ENCODE data around the gene XPO5.

DNA sequence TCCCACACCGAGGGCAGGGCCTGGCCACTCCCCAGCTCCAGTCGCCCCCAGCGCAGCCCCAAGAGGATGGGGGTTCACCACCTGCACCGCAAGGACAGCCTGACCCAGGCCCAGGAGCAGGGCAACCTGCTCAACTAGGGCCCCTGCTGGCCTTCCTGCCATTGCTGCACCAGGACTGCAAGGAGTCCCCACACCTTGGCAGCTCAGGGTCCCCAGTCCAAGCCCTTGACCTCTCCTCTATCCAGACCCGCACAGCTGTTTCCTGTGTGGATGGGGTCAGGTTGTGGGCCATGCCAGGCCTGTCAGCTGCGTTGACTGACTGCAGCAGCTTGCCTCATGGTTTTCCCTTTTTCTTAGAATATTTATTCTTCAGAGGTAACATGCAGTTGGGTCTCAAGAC, 70.1 kb downstream of the XPO5 start:
- no peak for TF ChIP-seq CREB1 (CRISPR knock-in tag; IDR thresholded peaks at IDR 0.05; ENCODE audit: low read depth)
- TF ChIP-seq, protein P1, sequence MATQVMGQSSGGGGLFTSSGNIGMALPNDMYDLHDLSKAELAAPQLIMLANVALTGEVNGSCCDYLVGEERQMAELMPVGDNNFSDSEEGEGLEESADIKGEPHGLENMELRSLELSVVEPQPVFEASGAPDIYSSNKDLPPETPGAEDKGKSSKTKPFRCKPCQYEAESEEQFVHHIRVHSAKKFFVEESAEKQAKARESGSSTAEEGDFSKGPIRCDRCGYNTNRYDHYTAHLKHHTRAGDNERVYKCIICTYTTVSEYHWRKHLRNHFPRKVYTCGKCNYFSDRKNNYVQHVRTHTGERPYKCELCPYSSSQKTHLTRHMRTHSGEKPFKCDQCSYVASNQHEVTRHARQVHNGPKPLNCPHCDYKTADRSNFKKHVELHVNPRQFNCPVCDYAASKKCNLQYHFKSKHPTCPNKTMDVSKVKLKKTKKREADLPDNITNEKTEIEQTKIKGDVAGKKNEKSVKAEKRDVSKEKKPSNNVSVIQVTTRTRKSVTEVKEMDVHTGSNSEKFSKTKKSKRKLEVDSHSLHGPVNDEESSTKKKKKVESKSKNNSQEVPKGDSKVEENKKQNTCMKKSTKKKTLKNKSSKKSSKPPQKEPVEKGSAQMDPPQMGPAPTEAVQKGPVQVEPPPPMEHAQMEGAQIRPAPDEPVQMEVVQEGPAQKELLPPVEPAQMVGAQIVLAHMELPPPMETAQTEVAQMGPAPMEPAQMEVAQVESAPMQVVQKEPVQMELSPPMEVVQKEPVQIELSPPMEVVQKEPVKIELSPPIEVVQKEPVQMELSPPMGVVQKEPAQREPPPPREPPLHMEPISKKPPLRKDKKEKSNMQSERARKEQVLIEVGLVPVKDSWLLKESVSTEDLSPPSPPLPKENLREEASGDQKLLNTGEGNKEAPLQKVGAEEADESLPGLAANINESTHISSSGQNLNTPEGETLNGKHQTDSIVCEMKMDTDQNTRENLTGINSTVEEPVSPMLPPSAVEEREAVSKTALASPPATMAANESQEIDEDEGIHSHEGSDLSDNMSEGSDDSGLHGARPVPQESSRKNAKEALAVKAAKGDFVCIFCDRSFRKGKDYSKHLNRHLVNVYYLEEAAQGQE (IDR thresholded peaks at IDR 0.05; ENCODE audit: unreplicated experiment) = no peak
- TF ChIP-seq EZH2 (IDR thresholded peaks at IDR 0.05; ENCODE audit: low read depth, unreplicated experiment) = no peak
- TF ChIP-seq EZH2phosphoT487 (IDR thresholded peaks at IDR 0.05; ENCODE audit: unreplicated experiment) = no peak
- TF ChIP-seq, protein P2, sequence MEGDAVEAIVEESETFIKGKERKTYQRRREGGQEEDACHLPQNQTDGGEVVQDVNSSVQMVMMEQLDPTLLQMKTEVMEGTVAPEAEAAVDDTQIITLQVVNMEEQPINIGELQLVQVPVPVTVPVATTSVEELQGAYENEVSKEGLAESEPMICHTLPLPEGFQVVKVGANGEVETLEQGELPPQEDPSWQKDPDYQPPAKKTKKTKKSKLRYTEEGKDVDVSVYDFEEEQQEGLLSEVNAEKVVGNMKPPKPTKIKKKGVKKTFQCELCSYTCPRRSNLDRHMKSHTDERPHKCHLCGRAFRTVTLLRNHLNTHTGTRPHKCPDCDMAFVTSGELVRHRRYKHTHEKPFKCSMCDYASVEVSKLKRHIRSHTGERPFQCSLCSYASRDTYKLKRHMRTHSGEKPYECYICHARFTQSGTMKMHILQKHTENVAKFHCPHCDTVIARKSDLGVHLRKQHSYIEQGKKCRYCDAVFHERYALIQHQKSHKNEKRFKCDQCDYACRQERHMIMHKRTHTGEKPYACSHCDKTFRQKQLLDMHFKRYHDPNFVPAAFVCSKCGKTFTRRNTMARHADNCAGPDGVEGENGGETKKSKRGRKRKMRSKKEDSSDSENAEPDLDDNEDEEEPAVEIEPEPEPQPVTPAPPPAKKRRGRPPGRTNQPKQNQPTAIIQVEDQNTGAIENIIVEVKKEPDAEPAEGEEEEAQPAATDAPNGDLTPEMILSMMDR (conservative IDR thresholded peaks at IDR 0.05; ENCODE audit: low read depth in 2 of 2) = peak; percentile 10 to 54; a peak in 2 of 4 replicates
- TF ChIP-seq POLR2AphosphoS5 (IDR thresholded peaks at IDR 0.05; ENCODE audit: low read depth) = no peak
- TF ChIP-seq JUNB (IDR thresholded peaks at IDR 0.05; ENCODE audit: unreplicated experiment) = no peak
- TF ChIP-seq STAT1 (IDR thresholded peaks at IDR 0.05; ENCODE audit: unreplicated experiment) = no peak
- TF ChIP-seq, protein P3, sequence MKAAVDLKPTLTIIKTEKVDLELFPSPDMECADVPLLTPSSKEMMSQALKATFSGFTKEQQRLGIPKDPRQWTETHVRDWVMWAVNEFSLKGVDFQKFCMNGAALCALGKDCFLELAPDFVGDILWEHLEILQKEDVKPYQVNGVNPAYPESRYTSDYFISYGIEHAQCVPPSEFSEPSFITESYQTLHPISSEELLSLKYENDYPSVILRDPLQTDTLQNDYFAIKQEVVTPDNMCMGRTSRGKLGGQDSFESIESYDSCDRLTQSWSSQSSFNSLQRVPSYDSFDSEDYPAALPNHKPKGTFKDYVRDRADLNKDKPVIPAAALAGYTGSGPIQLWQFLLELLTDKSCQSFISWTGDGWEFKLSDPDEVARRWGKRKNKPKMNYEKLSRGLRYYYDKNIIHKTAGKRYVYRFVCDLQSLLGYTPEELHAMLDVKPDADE (IDR thresholded peaks at IDR 0.05) = no peak
- TF ChIP-seq, protein P4, sequence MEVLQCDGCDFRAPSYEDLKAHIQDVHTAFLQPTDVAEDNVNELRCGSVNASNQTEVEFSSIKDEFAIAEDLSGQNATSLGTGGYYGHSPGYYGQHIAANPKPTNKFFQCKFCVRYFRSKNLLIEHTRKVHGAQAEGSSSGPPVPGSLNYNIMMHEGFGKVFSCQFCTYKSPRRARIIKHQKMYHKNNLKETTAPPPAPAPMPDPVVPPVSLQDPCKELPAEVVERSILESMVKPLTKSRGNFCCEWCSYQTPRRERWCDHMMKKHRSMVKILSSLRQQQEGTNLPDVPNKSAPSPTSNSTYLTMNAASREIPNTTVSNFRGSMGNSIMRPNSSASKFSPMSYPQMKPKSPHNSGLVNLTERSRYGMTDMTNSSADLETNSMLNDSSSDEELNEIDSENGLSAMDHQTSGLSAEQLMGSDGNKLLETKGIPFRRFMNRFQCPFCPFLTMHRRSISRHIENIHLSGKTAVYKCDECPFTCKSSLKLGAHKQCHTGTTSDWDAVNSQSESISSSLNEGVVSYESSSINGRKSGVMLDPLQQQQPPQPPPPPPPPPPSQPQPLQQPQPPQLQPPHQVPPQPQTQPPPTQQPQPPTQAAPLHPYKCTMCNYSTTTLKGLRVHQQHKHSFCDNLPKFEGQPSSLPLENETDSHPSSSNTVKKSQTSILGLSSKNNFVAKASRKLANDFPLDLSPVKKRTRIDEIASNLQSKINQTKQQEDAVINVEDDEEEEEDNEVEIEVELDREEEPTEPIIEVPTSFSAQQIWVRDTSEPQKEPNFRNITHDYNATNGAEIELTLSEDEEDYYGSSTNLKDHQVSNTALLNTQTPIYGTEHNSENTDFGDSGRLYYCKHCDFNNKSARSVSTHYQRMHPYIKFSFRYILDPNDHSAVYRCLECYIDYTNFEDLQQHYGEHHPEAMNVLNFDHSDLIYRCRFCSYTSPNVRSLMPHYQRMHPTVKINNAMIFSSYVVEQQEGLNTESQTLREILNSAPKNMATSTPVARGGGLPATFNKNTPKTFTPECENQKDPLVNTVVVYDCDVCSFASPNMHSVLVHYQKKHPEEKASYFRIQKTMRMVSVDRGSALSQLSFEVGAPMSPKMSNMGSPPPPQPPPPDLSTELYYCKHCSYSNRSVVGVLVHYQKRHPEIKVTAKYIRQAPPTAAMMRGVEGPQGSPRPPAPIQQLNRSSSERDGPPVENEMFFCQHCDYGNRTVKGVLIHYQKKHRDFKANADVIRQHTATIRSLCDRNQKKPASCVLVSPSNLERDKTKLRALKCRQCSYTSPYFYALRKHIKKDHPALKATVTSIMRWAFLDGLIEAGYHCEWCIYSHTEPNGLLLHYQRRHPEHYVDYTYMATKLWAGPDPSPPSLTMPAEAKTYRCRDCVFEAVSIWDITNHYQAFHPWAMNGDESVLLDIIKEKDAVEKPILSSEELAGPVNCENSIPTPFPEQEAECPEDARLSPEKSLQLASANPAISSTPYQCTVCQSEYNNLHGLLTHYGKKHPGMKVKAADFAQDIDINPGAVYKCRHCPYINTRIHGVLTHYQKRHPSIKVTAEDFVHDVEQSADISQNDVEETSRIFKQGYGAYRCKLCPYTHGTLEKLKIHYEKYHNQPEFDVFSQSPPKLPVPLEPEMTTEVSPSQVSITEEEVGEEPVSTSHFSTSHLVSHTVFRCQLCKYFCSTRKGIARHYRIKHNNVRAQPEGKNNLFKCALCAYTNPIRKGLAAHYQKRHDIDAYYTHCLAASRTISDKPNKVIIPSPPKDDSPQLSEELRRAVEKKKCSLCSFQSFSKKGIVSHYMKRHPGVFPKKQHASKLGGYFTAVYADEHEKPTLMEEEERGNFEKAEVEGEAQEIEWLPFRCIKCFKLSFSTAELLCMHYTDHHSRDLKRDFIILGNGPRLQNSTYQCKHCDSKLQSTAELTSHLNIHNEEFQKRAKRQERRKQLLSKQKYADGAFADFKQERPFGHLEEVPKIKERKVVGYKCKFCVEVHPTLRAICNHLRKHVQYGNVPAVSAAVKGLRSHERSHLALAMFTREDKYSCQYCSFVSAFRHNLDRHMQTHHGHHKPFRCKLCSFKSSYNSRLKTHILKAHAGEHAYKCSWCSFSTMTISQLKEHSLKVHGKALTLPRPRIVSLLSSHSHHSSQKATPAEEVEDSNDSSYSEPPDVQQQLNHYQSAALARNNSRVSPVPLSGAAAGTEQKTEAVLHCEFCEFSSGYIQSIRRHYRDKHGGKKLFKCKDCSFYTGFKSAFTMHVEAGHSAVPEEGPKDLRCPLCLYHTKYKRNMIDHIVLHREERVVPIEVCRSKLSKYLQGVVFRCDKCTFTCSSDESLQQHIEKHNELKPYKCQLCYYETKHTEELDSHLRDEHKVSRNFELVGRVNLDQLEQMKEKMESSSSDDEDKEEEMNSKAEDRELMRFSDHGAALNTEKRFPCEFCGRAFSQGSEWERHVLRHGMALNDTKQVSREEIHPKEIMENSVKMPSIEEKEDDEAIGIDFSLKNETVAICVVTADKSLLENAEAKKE (CRISPR knock-in tag; IDR thresholded peaks at IDR 0.05) = no peak
- TF ChIP-seq ZNF331 (CRISPR knock-in tag; IDR thresholded peaks at IDR 0.05; ENCODE audit: low read depth) = no peak
